ENCODE results near the gene MYLK3.
A peak's percentile ranks its signal among the peaks of the same experiment; 100 is the strongest.
"Not testable (repeated sequence)": the region's sequence is repeated elsewhere in the genome, so short reads cannot be mapped to it uniquely, and the experiment has no call there.

Gene MYLK3

DNA sequence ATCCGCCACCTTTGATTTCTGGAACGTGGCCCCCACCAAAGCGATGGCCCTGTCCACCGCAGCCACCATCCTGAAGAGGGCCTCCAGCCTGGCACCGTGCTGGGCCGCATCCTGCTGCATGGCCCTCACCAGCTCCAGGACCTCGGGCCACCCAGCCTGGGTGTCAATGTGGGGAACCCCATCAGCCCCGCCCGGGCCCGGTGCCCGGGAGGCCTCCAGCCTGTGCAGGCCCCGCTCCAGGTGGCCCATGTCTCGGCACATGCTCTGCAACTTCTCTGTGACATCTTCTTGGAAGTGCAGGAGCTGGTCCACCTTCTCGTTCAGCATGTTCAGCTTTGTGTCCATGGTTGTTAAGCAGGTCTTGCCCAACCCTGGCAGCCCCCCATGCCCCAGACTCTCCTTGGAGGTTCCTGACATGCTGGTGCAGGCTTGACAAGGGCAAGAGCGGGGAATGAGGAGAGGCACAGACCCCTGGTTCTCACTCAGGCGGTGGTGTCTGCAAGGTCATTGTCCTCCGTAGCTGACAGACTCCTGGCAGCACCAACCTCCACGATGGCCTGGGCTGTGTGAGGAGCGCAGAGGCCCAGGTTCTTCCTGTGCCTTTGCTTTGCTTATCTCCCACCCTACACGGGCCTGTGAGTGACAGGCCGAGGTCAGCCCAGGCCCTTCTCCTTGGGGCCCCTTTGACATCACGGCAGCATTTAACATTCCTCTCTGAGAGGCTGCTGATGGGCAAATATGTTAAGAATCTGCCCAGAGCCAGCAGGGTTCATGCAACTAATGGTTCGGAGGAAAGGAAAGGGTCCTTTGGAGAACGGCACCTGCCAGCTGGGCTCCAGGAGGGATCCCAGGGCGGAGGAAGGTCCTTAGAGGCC, at the start of gene MYLK3:
TSS of gene MYLK3 (minus strand) at position 568 of the 875 bp plus-strand sequence. CDS start at position 417, 151 bp downstream.
- no peak for DNase-seq

DNA sequence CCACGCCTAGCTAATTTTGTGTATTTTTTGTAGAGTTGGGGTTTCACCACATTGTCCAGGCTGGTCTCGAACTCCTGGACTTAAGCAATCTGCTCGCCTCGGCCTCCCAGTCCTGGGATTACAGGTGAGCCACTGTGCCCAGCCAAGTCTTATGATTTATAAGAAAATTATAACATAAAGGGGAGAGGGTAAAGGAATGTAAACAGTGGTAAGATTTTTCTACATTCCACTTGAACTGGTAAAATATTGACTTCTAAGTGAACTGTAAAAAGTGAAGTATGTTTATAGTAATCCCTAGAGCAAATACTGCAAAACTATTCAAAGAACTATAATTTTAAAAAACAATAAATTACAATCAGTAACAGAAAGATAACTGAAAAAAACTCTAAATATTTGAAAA, 49.4 kb upstream of the MYLK3 start:
- DNase-seq, result no peak

DNA sequence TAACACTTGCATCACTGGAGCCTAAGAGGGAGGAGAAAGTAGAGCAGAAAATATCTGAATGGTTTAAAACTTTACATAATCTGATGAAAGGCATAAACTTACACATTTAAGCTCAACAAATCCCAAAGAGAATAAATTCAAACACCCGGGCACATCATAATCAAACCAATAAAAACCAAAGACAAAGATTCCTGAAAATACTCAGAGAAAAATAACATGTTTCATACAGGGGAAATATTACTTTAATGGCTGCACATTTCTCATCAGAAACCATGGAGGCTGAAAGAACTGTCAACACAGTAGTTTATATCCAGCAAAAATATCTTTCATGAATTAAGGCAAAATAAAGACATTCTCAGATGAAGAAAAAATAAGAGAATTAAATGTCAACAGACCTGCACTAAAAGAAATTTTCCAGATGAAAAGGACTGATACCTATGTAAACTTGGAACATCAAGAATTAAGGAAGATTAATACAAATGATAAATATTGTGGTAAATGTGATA, 48.7 kb upstream of the MYLK3 start:
- DNase-seq, result no peak

DNA sequence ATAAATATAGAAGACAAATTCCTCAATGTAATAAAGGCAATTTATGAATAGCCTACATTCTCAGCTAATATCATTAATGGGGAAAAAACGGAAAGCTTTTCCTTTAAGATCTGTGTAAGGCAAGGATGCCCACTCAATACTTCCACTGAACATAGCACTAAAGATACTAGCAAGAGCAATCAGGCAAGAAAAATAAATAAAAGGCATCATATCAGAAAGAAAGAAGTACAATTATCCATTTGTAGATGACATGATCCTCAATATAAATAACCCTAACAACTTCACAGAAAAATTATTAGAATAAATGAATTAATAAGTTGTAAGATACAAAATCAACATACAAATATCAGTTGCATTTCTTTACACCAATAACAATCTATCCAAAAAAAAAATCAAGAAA, 45.7 kb upstream of the MYLK3 start:
- DNase-seq, result no peak

DNA sequence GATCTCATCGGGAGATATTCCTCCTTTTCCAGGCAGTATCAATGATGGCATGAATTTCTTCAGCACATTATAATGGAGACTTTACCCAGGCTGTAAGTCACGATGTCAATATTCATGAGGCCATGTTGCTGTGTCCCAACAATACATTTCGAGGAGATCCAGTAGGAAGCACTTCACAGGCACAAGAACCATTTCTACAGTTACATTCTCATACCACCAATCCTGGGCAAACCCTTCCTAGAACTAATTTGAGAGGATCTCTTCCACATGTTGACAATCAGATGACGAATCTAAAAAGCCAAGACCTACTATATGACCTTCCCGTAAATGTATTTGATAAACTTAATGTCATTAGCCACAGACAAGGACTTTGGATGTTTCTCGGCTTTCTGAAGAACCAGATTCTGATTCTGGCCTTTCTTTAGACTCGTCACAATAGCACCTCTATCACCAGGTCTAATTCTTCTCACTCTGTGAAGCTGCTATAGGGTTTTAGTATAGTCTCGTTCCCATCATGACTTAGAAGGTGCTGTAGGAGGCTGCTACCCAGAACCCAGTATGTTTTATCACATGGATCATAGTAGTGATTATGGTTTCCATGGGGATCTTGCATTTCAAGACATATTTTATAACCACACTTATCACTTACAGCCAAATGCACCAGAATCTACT, 42.6 kb upstream of the MYLK3 start:
- no peak for DNase-seq

DNA sequence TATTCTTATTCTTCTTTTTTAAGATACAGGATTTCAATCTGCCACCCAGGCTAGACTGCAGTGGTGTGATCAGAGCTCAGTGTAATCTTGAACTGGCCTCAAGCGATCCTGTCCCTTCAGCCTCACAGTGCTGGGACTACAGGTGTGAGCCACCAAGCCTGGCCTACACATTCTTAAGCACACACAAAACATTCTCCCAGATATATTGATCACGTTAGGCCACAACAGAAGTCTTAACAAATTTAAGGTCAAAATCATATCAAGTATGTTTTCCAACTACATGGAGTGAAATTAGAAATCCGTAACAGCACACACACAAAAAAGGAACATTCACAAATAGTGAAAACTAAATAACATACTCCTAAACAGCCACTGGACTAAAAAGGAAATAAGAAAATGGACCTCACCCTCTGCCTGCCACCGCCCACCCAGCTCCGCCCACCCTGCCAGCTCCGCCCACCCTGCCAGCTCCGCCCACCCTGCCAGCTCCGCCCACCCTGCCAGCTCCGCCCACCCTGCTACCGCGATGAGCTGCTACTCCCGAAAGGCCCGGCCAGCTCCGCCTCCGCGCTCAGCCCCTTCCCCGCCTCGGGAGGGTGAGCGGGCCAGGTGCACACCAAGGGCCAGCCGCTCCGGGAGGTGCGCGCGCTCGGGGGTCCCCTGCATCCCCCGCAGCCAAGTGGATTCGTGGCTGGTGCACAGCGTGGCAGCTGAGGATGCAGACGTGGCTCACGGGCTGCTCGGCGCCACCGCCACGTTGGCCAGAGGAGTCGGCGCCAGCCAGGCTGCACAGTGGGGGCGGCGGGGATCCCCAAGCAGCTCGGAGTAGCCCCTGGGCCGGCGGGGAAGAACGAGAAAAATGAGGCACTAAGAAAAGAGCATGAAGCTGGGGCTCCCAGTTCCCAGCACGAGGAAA, 41.6 kb upstream of the MYLK3 start:
- peak; percentile 40 for DNase-seq

DNA sequence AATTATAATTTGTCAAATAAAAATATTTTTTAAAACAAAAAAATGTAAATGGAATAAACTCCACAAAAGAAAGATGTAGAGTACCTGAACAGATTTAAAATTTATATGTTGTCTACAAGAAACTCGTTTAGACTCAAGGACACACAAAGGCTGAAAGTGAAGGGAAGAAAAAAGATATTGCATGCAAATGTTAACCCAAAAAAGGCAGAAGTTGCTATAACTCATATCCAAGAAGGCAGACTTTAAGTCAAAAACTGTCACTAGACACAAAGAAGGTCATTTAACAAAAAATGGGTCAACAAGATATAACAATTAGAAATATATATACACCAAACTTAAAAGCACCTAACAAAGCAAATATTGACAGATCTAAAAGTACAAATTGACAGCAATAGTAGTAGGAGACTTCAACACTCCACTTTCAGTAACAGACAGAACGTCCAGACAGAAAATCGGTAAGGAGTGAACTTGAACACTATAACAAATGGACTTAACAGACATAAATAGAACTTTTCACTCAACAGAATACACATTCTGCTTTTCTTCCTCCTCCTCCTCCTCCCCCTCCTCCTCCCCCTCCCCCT, 40.8 kb upstream of the MYLK3 start:
- no peak for DNase-seq

DNA sequence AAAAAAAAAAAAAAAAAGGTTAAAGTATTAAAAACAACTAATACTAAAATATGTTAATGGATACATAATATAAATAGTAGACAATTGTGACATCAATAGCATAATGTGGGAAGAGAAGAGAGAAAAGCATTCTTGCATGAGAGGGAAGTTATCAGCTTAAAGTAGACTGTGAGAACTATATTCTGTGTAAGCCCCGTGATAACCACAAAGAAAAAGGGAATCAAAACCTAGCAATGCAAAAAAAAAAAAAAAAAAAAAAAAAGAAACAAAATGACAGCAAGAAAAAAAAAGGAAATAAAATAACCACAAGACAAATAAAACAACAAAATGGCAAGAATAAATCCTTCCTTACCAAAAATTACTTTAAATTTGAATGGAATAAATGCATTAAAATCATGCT, 39.8 kb upstream of the MYLK3 start:
- no peak for DNase-seq

DNA sequence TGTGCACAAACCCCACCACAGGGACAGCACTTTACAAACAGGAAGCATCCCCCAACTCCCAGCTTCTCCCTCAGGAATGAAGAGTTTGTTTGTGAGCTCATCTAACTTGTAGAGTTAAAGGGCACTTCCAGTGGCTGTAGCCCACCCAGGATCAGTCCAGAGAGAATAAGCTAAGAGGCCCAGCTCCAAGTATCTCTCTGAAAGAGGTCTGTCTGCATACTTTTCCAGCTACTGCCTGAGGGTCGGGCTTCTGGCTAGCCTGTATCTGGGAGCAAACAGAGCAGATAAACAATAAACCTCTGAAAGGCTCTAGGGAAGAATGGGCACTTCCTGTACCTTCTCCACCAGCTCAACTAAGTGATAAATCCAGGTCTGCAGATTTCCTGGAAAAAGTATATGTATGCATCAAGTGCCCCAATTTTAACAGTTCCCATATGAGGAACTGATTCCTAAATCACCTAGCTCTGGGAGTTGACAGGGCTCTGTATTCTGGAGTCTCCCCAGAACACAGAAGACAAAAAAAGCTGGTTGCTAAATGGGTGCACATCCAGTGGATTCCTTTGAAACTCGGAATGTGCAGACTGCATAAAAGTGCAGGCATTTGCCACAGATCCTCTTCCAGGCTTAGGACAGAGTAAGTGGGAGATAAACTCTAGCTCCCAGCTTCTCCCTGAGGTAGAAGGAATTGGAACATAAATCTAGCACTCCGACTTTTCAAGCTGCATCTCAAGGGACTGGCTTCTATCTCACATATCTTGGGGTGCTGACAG, 37.1 kb upstream of the MYLK3 start:
- no peak for DNase-seq

DNA sequence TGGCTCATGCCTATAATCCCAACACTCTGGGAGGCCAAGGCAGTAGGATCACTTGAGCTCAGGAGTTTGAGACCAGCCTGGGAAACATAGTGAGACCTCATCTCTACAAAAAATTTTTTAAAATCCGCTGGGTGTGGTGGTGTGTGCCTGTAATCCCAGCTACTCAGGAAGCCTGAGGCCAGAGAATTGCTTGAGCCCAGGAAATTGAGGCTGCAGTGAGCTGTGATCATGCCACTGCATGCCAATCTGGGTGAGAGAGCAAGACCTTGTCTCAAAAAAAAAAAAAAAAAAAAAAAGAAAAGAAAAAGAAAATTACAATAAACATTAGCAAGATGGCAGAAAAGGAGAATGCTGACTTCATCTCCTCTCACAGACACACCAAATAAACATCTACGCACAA, 36.4 kb upstream of the MYLK3 start:
- DNase-seq, result not testable (repeated sequence)

DNA sequence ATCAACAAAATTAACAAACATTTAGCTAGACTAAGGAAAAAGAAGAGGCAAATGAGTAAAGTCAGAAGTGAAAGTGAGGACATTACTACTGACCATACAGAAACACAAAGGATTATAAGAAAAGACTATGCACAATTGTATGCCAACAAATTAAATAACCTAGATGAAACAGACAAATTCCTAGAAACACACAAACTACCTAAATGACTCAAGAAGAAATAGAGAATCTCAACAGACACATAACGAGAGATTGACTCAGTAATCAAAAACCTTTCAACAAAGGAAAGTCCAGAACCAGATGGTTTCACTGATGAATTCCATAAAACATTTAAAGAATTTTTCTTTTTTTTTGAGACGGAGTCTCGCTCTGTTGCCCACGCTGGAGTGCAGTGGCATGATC, 35.7 kb upstream of the MYLK3 start:
- no peak for DNase-seq

DNA sequence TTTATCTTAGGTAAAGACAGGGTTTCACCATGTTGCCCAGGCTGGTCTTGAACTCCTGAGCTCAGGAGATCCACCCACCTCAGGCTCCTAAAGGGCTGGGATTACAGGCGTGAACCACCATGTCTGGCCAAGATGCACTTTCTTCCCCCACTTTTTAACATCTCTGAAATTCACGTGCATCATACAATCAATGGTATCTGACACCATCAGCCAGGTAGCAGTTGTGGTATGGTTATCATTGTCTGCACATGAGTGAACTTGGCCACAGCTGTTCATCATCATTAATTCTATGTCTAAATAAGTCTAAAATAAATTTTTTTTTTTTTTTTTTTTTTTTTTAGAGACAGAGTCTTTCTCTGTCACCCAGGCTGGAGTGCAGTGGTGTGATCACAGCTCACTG, 34.2 kb upstream of the MYLK3 start:
- no peak for DNase-seq

DNA sequence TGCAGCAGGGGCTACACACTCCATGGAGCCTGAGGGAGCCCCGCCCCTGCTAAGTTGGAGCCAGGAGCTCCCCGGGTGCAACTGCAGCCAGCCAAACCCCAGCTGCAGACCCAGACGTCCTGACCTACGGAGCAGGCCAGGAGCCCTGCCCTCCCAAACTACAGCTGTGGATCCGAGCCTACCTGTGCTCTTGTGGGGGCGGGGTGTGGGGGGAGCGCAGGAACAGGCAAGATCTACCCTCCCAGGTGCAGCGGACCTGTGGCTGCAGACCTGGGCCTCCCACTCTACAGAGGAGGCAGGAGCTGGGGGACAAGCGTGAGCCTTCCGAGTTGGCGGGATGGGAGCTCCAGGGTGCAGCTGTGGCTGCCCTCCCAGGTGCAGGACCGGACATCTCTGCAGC, 29.7 kb upstream of the MYLK3 start:
- no peak for DNase-seq

DNA sequence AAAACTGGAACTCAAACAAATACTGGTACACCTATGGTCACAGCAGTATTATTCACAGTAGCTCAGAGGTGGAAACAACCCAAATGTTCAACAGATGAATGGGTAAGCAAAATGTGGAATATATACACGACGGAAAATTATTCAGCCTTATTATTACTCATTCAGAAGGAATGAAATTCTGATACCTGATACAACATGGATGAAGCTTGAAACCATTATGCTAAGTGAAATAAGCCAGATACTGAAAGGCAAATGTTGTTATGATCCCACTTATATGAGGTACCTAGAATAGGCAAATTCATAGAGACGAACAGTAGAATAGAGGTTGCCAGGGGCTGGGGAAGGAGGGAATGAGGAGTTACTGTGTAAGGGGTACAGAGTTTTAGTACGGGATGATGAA, 27.1 kb upstream of the MYLK3 start:
- DNase-seq, result no peak

DNA sequence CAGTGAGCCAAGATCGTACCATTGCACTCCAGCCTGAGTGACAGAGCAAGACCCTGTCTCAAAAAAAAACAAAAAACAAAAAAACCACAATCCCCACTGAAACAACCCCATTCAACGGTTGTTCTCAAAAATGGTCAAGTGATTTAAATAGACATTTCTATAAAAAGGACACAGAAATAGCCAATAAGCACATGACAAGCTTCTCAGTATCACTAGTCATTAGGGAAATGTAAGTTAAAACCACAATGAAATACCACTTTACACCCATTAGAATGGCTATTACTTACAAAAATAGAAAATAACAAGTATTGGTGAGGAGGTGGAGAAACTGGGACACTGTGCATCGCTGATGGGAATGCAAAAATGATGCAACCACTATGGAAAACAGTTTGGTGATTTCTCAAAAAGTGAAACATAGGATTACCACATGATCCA, 26.6 kb upstream of the MYLK3 start:
- DNase-seq, result no peak

DNA sequence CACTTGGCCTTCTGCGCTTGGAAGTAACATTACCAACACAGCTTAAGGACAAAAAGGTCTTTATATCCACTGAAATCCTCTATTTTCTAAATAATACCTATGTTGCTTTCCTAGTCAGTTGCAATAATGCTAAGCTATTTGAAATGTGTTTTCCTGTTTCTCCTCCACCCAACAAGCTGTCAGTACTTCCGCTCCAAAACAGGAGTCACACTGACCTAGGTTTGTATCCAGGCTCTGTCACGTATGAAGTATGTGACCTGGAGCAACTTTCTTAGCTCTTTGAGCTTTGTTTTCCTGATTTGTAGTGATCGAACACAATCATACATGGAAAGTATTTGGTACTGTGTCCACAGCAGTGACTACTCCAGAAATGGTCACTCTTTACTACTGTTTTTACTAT, 24.3 kb upstream of the MYLK3 start:
- no peak for DNase-seq

DNA sequence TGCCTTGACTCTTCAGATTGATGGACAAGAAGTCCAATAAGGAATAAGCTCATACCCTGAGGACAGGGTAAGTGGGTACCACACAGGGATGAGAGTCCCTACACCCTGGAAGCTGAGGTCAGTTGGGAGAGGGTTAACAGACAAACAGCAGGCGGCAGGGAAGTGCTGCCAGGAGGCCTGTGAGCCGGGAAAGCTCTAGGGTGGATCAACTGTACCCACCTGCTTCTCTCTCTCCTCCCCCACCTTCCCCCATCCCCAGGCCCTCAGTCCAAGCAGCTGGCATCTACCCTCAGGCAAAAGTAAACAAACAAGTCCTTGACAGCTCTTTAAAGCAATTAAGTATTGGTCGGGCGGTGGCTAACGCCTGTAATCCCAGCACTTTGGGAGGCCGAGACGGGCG, 20.7 kb upstream of the MYLK3 start:
- DNase-seq, result peak; percentile 48

DNA sequence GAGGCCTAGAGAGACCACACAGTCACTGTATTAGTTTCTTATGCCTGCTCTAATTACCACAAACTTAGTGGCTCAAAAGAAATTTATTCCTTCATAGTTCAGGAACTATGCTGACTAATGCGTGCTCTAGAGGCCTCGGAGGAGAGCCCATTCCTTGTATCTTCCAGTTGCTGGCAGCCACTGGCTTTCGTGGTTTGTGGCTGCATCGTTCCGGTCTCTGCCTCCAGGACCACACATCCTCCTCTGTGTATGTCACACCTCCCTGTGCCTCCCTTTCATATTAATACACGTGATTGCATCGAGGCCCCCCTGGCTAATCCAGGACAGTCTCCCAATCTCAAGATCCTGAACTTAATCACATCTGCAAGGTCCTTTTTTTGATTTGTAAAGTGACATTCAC, 16.9 kb upstream of the MYLK3 start:
- DNase-seq, result no peak

DNA sequence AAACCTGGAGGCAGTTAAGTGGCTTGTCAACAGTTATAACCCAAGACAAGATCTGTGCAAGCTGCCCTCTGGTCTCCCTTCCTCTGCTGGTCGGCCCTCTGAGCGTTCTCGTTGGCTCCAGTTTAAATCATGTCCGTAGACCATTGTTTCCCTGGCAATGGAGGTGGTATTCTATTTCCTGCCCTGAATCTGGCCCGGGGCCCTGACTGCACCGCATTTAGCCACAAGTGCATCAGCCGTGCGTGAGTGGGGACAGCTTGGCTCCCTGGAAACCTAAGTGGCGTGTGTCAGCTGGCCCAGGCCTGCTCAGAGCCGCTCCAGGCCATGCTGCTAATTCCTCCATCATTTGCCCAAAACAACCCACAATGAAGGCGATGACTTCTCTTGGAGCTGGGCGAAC, 15.0 kb upstream of the MYLK3 start:
- DNase-seq, result peak; percentile 21

DNA sequence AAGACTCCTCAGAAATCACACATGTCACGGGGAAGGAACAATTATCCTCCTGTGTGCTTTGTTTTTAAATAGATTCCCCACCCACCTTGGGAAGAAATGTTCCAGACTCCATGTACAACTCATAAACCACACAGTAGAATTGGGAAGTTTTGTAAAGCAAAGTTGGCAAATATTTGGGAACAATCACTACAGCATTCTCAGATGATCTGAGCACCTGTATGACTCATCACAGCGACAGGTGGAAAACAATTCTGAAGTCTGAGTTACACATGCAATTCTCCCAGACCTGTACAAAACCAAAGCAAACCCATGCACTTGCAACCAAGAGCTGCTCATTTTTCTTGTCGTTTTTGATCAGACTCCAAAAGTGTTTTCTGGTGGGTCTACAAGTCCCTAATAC, 14.4 kb upstream of the MYLK3 start:
- peak; percentile 58 for DNase-seq

DNA sequence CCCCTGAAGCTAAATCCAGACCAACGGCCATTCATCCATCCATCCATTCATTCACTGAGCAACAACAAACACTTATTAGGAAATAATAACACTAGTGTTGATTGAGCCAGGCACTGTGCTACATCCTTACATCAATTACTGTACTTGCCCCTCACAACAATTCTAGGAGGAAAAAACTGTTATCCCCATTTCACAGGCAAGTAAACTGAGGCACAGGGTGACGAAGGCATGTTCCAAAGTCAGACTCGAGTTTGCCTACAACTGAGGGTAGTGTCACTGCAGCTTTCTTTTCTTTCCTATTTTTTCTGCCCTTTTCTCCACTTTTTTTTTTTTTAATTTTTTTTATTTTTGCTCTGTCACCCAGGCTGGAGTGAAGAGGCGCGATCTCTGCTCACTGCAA, 11.2 kb upstream of the MYLK3 start:
- DNase-seq, result no peak

All from NCI-H748 treated with DMSO at 0.1 percent for 48 hours (cell line).